HG02759 (cell line): ENCODE measurements around the gene SLC25A27.
"Not testable (repeated sequence)": the region's sequence is repeated elsewhere in the genome, so short reads cannot be mapped to it uniquely, and the experiment has no call there.

ENCODE experiments used
- ATAC-seq: cut with Tn5 transposase; IDR thresholded peaks from one replicate; pipeline ENCODE4 v1.9.1; 2021; ENCODE audit warnings: mild to moderate bottlenecking, moderate library complexity; ENCODE audit not compliant: unreplicated experiment

Gene SLC25A27, protein sequence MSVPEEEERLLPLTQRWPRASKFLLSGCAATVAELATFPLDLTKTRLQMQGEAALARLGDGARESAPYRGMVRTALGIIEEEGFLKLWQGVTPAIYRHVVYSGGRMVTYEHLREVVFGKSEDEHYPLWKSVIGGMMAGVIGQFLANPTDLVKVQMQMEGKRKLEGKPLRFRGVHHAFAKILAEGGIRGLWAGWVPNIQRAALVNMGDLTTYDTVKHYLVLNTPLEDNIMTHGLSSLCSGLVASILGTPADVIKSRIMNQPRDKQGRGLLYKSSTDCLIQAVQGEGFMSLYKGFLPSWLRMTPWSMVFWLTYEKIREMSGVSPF

GRCh38 chr6:46652603-46653438 lies at the start of gene SLC25A27, which contains the start of gene CYP39A1:
Gene SLC25A27 (plus strand): TSS chr6:46652975. CDS start chr6:46653193, 218 bp downstream.
Gene CYP39A1 (minus strand): TSS chr6:46652818. CDS start chr6:46652582, 236 bp downstream.
- peak; percentile 100 for ATAC-seq

- peak; percentile 80 for ATAC-seq
Observed at GRCh38 chr6:46605091-46605797, 47.5 kb upstream of the SLC25A27 start.

GRCh38 chr6:46606338-46606737 lies 46.4 kb upstream of the SLC25A27 start:
- no peak for ATAC-seq

- ATAC-seq = no peak
Observed at GRCh38 chr6:46610862-46611553, 41.8 kb upstream of the SLC25A27 start.

DNA sequence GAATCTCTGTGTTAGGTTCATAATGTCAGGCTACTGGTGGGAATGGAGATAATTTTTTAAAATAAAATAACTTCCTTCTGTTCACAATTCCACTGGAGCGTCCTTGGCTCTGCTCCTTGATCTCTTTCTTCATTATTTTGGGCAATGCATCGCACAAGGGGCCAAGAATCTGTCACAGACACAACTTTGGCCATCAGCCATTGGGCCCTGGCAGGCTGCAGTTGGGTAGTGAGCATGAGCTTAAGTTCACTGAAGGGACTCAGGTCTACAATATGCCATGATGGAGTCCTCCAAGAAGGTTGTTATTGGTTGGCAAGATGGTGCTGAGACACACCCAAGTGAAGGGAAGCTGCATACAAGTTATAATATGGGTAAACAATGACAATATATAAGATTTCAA lies 40.1 kb upstream of the SLC25A27 start:
- ATAC-seq = no peak

DNA sequence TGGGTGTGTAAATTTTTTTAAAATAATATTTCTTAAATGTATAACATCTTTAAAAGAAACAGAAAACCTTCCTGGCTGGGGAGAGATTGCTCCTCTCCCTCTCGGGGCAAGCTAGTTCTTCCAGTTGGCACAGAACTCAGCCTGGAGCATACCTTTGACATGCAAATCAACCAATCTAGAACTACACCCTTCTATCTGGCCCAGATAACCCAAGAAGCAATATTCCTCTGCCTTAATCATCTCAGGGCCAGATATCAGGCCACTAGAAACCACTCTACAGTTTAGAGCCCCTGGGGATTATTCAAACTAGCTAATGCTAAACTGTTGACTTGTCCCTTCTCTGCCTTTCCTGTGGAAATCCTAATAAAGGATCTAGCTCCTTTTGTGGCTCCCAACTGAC lies 34.0 kb upstream of the SLC25A27 start:
- no peak for ATAC-seq

GRCh38 chr6:46626228-46626909 lies 26.4 kb upstream of the SLC25A27 start:
- ATAC-seq = peak; percentile 78

DNA sequence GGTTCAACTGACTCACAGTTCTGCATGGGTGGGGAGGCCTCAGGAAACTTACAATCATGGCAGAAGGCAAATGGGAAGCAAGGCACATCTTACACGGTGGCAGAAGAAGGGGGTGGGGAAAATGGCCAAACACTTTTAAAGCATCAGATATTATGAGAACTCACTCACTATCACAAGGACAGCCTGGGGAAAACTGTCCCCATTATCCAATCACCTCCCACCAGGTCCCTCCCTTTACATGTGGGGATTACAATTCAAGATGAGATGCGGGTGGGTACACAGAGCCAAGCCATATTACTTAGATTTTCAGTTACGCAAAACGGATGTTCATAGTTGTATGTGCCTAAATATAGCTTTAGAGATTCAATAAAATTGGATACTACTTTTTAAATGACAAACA lies 25.8 kb upstream of the SLC25A27 start:
- ATAC-seq = no peak

GRCh38 chr6:46628498-46628897 lies 24.3 kb upstream of the SLC25A27 start:
- no peak for ATAC-seq

DNA sequence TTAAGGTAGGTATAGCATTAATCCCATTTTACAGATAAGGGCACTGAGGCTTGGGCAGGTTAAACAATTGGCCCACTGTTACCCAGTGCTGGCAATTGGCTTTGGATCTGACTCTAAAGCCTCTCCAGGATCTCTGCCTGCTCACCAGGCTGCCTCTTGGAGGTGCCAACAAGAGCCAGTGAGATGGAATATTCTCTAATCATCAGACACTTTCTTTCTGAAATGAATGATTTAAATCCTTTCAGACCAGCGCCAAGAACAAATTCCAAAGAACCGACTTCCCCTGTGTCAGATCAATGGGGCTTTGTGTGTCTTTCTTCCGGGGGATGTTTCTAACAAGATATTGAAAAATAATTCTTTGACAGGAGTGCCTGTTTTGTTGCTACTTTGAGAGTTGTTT lies 23.8 kb upstream of the SLC25A27 start:
- no peak for ATAC-seq

DNA sequence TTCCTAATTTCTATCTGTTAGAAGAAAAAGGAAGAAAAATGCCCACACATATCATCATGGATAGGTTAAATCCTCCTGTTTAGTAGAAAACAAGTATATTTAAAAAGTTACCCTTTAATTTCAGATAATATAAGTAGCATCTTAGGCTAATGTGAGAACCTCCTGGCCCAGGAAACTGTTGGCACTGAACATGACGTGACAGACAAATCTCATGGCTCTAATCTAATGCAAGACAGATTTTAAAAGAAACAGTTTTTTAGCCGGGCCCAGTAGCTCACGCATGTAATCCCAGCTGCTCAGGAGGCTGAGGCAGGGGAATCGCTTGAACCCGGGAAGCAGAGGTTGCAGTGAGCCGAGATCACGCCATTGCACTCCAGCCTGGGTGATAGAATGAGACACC lies 23.1 kb upstream of the SLC25A27 start:
- no peak for ATAC-seq

GRCh38 chr6:46632053-46632452 lies 20.7 kb upstream of the SLC25A27 start:
- ATAC-seq = no peak

GRCh38 chr6:46635462-46635861 lies 17.3 kb upstream of the SLC25A27 start:
- no peak for ATAC-seq

DNA sequence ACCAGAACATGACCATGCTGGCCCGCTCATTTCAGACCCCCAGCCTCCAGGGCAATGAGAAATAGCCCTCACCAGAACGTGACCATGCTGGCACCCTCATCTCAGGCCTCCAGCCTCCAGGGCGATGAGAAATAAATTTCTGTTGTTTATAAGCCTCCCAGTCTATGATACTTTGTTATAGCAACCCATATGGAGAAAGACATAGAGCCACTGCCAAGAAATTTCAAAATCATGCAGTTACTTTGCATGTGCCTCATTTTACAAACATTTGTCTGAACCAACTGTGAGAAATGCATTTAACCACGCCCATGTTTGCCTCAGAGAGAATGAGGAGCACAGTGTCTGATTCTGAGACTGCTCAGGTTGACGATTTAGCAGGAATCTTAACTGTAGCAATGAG lies 15.6 kb upstream of the SLC25A27 start:
- no peak for ATAC-seq

DNA sequence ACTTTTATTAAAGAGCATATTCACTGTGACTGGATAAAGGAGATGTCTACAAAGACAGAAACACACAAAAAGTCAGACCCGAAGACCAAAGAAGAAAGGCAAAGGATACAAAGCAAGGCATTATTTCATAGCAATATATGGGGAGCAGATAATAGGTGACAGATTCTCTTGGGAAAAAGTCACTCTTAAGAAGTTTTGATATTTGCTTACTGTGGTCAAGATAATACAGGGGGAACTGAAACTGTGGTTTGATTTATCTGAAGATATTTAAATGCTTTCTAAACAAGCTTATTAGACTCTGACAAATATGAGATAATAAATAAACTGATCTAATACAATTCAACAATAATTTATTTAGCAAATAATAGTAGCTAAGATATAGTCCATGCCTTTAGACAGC lies 14.8 kb upstream of the SLC25A27 start:
- no peak for ATAC-seq

DNA sequence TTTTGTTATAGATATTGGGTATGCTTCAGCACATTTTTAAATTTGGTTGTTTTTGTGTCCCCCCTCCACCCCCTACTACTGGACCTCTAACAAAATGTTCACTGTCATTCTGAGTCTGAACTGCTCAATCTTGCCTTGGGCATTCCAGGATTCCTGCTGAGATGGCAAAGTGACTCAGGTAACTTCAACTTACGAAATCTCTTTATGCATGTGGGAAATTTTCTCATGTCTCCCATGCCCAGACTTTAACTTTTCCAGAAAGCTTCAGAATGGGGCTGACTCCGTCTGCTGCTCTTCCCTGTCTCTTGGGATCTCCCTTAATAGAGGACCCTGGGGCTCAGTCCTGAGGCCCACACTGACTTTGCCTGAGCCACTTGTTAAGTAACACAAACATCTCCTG lies 14.1 kb upstream of the SLC25A27 start:
- ATAC-seq = no peak

GRCh38 chr6:46642928-46643751 lies 9.6 kb upstream of the SLC25A27 start:
- ATAC-seq = no peak

GRCh38 chr6:46645265-46645664 lies 7.5 kb upstream of the SLC25A27 start:
- ATAC-seq = no peak

- not testable (repeated sequence) for ATAC-seq
Observed at GRCh38 chr6:46648108-46648507, 4.7 kb upstream of the SLC25A27 start.
